Inferior parietal cortex (tissue), 1 donor: Measurements from ENCODE around the gene RAB17.

Experiments
- DNase-seq: peaks from one replicate; pipeline ENCODE4 v3.0.0-alpha.2; 2016; ENCODE audit errors: extremely low spot score

RAB17 gene, protein sequence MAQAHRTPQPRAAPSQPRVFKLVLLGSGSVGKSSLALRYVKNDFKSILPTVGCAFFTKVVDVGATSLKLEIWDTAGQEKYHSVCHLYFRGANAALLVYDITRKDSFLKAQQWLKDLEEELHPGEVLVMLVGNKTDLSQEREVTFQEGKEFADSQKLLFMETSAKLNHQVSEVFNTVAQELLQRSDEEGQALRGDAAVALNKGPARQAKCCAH

DNA sequence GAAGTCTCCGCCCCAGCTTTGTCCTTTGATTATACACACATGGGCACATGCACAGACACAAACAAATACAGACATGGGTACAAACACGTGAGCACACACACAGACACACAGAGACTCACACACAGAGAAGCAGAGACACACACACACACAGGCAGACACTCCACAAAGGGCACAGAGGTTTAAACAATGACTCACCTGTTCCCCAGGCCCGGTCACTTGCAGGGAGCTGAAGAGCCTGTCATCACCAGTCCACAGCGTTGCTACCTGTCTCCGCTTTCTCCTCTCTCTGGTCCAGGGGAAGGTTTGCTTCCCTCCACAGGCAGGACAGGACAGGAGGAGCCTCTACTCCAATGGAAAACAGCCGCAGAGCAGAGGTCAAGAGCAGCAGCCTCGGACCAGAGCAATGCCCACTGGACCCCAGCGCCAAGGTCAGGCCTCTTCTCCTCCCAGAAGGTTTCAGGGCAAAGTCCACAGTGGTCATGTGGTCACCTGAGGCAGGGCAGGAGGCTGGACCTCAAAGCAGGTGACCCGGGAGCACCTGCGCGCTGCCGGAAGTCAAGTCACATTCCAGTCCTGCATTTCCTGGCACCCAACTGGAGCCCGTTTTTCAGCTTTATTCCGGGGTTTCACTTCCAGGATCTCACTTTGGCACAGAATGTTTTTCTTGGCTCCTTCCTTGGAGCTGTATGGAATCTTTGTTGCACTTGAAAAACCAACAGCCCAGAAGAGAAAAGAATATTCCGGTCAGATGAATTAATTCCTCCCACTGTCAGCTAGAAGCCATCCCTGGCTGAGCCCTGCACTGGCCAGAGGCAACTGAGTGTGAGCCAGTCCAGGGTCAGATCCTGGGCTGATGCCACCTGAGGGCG lies at the start of gene RAB17:
Gene RAB17 (minus strand): TSS at position 463 of the 869 bp plus-strand sequence. CDS start 4,580 bp downstream, outside the sequence.
- DNase-seq = no peak

DNA sequence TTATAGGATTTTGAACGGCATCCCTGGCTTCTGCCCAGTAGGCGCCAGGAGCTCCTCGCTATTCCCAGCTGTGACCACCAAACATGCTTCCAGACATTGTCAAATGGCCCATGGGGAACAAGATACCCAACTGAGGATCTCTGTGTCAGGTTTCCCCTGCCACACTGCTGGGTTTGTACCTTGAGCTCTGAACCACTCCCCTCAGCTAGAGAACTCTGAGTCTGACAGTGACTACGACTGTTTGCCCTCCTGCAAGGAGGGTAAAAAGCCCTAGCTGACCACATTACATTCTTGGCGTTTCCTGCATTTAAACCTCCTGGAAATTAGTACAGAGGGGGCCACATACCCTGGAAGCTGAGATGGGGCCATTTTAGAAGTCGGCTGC lies 49.3 kb upstream of the RAB17 start:
- no peak for DNase-seq

DNA sequence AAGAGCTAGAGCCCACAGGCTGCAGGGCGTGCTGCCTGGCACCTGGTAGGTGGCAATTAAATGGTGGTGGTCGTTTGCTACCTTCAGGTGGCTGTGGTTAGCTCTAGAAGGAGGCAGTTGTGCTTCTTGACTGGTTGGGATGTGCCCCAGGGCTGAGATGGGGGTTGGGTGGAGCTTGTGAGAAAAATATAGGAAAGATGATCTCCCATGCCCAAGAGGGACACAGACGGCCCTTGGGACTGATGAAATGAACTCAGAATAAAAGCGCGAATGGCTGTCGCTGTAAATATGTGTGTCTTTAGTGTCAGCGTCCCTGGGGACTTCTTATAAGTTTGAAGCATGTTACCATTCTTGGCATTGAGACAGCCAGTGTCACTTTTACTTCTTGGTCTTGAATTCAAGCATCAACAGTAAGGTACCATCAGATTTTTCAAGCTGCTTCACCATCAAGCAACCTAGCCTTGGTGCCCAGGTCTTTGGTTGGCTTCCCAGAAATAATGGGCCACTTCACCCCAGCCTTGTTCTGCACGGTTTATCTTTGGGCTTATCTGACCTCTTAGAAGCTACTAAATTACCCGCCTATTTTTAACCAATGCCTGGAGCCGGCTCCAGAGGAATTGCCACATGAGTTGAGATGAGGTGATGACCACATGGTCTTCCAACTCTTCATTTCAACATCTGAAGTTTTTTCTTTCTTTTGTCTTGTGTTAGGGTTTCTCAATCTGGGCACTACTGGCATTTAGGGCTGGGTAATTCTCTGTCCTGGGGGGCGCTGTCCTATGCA lies 48.7 kb upstream of the RAB17 start:
- no peak for DNase-seq

DNA sequence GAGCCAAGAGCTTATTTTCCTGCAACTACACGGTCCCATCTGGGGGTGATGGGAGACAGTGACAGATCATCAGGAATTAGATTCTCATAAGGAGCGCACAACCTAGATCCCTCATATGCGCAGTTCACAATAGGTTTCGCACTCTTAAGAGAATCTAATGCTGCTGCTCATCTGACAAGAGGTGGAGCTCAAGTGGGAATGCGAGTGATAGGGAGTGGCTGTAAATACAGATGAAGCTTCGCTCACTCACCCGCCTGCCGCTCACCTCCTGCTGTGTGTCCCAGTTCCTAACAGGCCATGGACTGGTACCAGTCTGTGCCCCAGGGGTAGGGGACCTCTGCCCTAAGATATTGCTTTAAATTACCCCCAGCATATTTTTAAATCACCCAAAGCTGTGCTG lies 47.6 kb upstream of the RAB17 start:
- no peak for DNase-seq

DNA sequence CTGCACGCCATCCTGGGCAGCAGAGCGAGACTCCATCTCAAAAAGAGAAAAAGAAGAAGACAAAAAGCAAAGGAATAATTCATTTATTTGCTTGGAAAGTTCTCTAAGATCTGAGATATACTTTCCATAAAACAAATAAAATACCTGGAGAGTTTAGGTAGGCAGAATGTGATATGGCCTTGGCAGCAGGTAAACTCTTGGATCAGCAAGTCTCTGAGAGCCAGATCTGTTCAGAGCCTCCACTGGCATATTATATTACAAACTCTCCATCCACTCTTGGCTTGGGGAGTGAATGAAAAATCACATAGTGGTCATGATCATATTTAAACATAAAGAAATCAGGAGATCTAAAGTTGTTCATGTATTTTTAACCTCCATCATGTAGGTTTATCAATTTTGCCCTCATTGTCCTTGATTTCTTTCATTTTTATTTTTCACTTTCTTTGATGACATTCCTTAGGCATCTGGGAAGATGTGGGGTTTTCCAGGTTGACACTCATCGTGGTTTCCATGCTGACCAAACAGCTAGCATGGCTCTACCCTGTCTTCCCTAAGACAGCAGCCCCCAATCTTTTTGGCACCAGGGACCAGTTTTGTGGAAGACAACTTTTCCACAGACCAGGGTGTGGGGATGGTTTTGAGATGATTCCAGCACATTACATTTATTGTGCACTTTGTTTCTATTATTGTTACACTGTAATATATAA lies 47.0 kb upstream of the RAB17 start:
- no peak for DNase-seq

DNA sequence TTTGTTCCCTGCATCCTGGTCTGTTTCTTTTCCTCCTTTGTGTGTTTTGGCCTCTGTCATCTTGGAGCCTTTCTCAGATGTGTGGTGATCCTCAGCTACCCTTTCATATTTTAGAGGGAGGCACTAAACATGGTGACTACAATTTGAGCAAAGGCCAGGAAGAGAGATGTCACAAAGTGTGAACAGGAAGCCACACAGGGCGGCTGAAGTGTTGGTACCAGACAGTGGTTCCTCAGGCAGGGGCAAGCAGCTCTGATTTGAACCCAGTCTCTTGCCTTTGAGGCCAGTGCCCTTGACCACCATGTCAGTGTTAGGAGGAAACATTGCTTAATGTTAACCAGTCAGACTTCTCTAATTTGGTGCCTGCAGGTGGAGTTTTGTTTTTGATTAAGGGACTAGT lies 46.0 kb upstream of the RAB17 start:
- no peak for DNase-seq

DNA sequence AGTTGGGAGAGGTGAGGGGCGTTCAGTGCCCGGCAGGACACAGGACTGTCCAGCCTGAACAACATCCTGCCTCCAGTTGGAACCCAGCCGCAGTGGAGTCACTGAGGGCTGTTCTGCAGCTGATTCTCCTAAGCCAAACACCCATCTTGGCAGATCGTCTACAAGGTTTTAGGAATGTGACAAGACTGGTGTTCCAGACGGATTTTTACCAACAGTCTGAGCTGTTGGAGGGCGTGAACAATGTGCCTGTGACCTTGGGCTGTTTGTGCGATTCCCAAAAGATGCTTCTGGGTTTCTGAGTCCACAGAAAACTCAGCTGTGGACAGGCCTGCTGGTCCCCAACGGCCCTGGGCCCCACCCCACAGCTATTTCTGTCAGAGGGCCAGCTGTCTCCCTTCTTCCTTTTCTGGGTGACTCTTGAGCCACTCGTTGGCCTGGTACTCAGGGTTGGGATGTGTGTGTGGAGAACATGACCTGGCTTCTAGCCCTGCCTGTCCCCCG lies 42.6 kb upstream of the RAB17 start:
- DNase-seq = no peak

DNA sequence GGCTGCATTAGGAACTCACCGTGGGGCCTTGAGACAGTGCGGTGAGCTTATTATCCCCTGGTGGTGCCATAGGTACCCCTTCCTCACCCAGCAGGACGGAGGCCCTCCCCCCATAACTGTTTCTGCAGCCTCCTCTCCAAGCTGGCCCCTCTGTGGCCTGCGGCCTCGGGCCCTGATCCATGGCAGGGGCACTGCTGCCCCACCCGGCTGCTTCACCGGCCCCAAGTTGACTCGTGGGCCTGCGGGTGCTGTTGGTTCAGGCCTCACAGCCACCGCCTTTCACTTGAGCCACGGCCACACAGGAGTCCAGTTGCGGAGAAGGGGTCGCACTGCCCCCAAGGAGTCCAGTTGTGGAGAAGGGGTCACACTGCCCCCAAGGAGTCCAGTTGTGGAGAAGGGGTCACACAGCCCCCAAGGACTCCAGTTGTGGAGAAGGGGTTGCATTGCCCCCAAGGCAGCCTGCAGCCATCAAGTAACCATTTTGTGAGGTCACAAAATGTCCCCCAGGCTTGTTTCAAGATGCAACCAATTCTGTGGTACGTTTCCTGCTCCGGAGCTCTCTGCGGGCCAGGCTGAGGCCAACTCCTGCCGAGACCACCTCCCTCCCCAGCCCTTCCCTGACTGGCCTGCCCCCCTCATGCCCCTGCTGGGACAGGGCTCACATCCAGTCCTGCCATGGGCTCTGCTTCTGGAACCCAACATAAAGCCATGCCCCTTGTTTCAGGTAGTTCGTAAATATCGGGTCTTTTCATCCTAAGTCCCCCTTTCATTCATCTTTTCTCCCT lies 41.5 kb upstream of the RAB17 start:
- DNase-seq = no peak

DNA sequence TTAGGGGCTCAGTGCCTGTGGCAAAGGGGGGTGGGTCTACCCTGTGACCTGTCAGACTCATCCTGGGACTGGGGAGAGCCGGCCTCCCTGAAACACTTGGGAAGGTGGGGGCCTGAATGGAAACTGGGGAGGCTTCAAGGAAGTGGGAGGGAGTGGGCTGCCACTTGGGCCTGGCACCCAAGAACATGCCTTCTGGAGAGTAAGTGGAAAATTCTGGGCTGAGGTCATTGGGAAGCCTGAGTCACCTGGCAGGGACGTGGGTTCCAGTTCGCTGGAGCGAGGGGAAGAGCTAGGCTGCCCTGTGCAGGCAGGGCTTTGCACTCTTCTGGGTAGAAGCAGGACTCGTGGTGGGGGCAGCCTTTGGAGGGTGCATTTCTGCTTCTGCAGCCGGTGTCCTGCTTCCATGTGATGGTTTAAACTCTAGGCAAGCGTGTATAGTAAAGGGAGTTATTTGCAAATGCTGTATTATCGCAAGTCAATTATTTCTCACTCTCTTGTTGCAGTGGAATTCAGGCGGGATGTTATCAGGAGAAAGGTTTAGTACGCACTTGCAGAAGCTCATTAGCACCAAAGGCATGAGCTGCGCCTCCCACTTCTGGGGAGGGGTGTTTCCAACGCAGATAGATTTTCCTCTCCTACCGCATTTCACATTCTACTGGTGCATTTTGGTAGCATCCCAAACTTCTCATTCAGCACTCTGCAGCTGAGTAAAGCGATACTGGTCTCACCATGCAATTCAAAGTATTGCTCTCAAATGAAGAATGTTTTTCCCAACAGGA lies 40.7 kb upstream of the RAB17 start:
- no peak for DNase-seq

DNA sequence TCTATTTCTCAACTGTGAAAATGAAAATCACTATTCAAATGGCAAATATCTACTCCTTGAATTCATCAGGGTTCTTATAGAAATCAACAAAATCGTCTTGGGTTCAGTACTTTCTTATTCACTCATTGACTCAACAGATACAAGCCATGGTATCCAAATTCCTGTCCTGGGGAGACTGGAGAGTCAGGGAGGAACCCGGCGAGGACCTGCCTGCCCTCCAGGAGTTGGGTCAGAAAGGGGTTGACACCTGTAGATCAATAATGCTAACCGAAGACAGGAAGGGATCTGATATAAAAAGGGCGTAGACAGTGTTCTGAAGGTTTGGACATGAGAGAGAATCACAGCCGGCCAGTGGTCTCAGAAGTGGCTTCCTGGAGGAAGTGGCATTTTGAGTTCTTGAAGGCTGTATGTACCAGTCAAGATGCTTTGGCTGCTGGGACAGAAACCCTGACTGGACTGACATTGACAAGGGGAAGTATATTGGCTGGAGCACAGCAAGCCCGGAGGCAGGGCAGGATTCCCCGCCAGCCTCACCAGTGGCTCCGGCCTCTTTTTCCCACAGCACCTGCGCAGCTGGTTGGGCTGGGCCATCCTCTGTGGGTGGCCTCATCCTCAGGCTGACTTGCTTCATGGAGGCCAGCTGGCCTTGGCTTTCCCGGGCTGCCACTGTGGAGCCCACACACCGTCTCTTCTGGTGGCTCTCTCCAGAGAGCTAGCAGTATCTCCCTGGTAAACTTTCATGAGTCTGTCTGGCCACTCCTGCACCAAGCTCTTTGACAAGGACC lies 39.9 kb upstream of the RAB17 start:
- DNase-seq = no peak

DNA sequence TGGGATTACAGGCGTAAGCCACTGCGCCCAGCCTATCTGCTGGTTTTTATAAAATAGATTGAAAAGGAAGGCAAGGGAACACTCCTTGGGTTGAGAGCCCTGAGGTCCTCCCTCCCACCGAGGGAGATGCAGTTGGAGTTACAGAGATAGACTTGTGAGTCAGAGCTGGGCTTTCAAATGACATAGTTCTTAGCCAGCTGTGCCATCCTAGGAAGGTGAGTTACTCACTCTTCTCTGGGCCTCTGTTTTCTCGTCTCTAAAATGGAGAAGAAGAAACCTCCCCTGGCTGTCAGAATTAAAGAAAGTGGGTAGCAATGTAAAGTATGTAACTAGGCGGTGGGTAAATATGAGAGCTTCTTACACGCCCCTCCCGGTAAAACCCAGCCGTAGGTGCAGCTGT lies 39.2 kb upstream of the RAB17 start:
- no peak for DNase-seq

DNA sequence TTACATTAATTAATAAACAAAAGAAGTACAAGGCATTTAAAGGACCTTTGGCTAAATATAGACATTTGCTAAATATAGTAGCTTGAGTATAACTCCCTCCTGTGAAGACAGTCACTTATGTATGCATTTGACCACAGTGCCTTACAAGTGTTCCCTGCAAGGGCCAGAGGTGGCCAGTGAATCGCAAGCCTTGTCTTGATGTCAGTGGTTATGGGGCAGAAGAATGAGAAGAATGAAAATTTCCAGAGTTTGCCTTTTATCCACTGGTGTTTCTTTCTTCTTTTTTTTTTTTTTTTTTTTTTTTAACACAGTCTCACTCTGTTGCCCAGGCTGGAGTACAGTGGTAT lies 38.6 kb upstream of the RAB17 start:
- no peak for DNase-seq

DNA sequence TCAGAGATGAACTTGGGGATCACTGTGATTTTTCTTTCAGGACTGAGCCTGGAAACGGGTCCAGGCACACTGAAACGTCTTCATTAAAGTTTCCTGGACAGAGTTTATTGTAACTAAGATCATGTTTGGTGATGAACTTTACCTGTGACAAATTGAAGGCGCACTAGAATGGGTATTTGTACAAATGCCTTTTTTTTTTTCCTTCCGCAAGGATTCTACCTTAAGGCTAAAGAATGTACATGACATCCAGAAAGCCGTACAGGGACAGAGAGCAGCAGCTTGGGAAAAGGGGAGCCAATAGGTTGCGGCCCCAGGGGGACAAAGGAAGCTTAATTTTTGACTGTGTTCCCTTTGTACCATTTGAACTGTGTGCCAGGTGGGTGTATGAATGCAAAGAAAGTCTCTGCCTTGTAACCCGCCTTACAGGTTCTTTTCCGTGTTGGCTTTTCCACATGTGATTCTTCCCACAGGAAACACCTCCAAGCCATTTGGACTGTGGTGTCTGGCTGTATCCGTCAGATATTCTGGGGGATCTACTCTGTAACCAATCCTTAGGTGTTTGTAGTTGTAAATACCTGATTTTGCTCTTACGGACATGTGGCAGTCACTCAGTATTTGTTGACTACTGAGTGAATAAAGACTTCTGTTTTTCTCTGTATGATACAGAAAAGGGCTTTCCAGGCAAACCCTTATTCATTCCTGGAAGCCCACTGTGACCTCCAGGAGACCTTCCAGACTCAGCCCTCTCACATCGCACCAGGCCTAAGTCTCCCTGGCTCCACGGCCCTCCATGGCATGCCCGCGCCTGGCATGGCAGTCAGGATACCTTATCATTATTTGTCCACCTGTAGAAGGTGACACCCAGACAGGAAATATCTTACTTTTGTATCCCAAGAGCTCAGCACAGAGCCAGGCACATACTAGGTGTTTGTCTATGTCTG lies 38.0 kb upstream of the RAB17 start:
- DNase-seq = no peak

DNA sequence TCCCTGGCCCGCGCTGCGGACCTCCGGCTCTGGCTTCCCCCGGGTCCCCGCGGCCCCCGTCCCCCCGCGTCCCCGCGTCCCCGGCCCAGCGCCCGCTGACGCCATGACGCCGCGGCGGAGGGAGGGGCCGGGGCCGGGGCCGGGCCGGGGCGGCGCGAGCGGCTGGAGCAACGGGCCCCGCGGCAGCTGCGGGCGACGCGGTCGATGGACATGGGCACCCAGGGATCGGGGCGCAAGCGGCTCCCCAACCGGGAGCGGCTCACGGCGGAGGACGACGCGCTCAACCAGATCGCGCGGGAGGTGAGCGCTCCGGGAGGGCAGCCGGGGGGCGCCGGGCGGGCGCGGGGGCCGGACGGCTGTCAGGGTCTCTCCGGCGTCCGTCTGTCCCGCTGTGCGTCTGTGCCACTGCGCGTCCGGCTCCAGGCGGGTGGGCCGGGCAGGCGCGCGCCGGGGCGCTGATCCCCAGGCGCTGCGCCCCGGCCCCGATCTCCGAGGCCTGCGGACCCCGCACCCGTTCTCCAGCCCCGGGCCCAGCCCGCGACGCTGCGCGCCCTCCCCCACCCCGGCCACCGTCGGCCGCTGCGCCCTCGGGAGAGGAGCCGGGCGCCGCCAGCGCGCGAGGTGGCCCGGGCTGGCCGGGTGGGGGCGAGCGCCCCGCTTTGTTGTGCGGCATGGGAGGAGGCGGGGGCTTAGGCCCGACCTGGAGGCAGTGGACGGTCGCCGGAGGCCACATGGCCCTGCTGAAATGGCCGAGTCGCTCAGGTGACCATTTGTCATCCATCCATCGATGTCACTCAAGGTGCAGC lies 37.1 kb upstream of the RAB17 start, which contains the start of gene LRRFIP1:
Gene LRRFIP1 (plus strand): TSS at position 147 of the 806 bp plus-strand sequence. CDS start 58 bp downstream, at position 205.
- no peak for DNase-seq

DNA sequence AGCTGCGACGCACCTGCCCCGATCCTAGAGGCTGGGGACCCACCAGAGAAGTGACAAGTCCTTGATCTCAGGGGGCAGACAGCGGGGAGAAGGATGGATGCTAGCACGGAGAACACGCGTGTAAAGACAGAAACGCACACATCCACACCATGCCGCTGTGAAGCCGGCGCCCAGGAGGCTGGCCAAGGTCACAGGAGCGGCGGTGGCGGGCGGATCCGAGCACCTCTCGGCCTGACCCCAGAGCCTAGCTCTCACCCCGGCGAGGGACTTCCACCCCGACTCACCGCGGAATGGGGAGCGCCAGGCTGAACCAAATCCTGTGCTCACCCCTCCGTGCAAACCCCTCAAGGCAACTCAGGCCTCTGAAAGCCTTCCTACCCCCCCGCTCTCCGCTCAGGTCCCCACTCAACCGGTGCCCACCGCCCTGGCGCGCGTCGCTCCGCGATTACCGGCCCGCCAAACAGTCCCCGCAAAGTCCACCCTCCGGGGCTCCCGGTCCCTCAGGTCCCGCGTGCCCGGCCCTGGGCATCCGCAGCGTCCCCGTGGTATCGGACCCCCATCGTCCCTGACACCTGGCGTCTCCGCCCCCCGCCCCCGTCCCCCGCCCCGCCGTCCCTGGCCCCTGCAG lies 36.4 kb upstream of the RAB17 start:
- no peak for DNase-seq

DNA sequence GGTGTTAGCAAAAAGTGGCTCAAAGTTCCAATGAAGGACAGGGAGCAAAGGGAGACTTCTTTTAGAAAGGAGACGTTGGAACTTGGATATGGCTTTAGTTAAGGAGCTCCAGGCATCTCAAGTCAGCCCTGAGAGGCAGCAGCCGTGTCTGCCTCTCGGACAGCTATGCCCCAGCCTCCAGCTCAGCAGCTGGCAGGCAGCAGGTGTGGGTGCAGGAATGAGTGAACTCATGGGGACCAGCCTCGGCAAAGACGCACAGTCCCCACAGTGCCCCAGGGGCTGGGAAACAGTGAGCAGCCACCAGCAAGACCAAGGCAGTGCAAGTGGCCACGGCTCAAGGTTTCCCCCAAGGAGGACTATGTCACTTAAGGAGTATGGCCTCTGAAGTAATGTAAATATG lies 35.2 kb upstream of the RAB17 start:
- DNase-seq = no peak

DNA sequence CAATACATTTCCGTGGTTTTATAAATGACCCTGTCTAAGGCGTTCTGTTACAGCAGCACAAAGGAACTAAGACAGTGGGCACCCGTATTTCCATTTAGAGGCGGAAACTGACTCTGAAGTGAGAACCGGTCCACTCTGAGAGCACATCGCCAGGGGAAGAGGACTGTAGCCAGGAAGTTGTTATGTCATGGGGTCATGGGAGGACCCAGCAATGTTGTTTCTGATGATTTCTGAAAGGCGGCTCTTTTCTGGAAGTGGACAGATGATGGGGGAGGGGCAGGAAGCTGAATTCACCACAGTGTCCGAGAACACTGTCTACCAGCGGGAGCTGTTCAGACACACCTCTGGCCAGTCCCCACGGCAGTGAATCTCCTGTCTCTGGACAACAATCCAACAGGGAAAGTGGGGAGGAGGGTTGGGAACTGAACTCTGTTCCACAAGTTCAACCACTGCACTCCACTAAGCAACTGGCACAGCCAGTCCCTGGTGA lies 34.7 kb upstream of the RAB17 start:
- DNase-seq = no peak
